Activated T-helper 17 cell treated with anti-CD3 and anti-CD28 coated beads, Interleukin-2, amount 50 U/mL, for 72 hours (primary cell): ENCODE data around the gene GAREM1. TPM values are rescaled to one million over a fixed set of nuclear protein-coding genes. Genes with fewer than 3 reads are reported as not detected.

ENCODE experiments used
- ATAC-seq: fragments of 150-1000 bp; cut with Tn5 transposase; replicated peaks from 2 replicates; pipeline ENCODE4 v1.10.0; 2021; ENCODE audit warnings: mild to moderate bottlenecking, moderate library complexity
- H3K27ac Mint-ChIP-seq: one replicate; pipeline ENCODE4 v1.8.0; 2022; ENCODE audit warnings: mixed read lengths
- H3K27me3 Mint-ChIP-seq: one replicate; pipeline ENCODE4 v1.8.0; 2022; ENCODE audit warnings: mixed read lengths
- H3K36me3 Mint-ChIP-seq: one replicate; pipeline ENCODE4 v1.8.0; 2022; ENCODE audit warnings: low read depth, mild to moderate bottlenecking, mixed read lengths
- H3K4me1 Mint-ChIP-seq: one replicate; pipeline ENCODE4 v1.8.0; 2022; ENCODE audit warnings: mixed read lengths
- H3K4me3 Mint-ChIP-seq: one replicate; pipeline ENCODE4 v1.8.0; 2022; ENCODE audit warnings: mild to moderate bottlenecking, mixed read lengths
- H3K9me3 Mint-ChIP-seq: one replicate; pipeline ENCODE4 v1.8.0; 2022; ENCODE audit warnings: mixed read lengths
- total RNA-seq, 2 donors: library from RNA; stranded (reverse); gene quantifications; one replicate each; pipeline ENCODE4 v1.2.3, GENCODE V29; 2022

The GAREM1 gene
- total RNA-seq, 2 donors from 2014 or later = 0.32 TPM; not detected in 1

- peaks cover 22% of the 10 kb centered on the region for H3K27me3 Mint-ChIP-seq
- no peaks in the 10 kb centered on the region for H3K4me1 Mint-ChIP-seq
- H3K4me3 Mint-ChIP-seq = no peak overlapping the region
- H3K9me3 Mint-ChIP-seq = peaks cover 3% of the 10 kb centered on the region
- no peaks in the 10 kb centered on the region for H3K36me3 Mint-ChIP-seq
- no peak overlapping the region for H3K27ac Mint-ChIP-seq
- no peak for ATAC-seq
These were observed 27.5 kb downstream of the GAREM1 start for GRCh38 chr18:32443033-32443705.

- Mint-ChIP-seq H3K36me3 (no peaks in the 10 kb centered on the region), H3K4me3 (no peak overlapping the region), H3K27ac (no peak overlapping the region), H3K9me3 (peaks cover 3% of the 10 kb centered on the region), H3K27me3 (peaks cover 22% of the 10 kb centered on the region), H3K4me1 (no peaks in the 10 kb centered on the region)
- no peak for ATAC-seq
These were observed 28.1 kb downstream of the GAREM1 start for GRCh38 chr18:32442575-32442974.

DNA sequence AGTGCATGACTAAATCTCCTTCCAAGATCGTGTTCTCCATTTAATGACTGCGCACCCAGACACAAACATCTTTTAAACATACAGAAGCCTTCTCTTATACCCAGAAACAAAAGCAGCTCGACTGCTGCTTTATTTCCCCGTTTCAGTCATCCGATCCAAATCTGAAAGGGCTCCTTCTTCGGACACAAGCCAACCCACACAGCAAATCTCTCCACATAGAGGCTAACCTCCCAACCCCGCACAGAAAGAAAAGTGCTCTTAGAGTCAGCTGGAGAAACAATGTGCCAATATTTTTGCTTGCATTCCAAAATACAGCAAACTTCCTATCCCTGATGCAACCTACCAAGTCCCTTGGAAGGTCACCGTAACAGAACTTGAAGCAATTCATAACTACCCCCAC lies 29.1 kb downstream of the GAREM1 start:
- Mint-ChIP-seq H3K4me3 (no peak overlapping the region), H3K27me3 (peaks cover 22% of the 10 kb centered on the region), H3K27ac (no peak overlapping the region), H3K9me3 (peaks cover 3% of the 10 kb centered on the region), H3K4me1 (no peaks in the 10 kb centered on the region), H3K36me3 (no peaks in the 10 kb centered on the region)
- no peak for ATAC-seq

GRCh38 chr18:32440518-32440917 lies 30.2 kb downstream of the GAREM1 start:
- Mint-ChIP-seq H3K4me1 (no peaks in the 10 kb centered on the region), H3K4me3 (no peak overlapping the region), H3K27me3 (peaks cover 22% of the 10 kb centered on the region), H3K27ac (no peak overlapping the region), H3K9me3 (peaks cover 3% of the 10 kb centered on the region), H3K36me3 (no peaks in the 10 kb centered on the region)
- no peak for ATAC-seq

DNA sequence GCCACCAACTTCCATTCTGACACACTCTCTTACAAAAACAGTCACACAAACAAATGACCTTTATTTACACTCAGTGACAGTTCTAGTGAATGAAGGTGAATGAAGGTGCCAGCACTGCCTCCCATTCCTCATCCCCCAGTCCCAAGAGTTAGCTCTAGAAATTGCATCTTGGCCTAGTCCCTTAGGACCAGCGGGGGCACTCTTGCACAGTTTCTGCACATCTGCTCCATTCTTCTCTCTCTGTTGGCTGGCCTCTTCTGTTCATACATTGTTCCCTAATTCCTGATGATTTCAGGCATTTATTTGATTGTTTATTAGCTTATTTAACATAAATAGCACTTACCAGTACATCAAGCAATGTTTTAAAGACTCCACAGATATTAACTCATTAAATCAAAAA lies 30.9 kb downstream of the GAREM1 start:
- Mint-ChIP-seq H3K4me3 (no peak overlapping the region), H3K27ac (no peak overlapping the region), H3K4me1 (no peaks in the 10 kb centered on the region), H3K36me3 (no peaks in the 10 kb centered on the region), H3K9me3 (peaks cover 3% of the 10 kb centered on the region), H3K27me3 (peaks cover 22% of the 10 kb centered on the region)
- no peak for ATAC-seq

DNA sequence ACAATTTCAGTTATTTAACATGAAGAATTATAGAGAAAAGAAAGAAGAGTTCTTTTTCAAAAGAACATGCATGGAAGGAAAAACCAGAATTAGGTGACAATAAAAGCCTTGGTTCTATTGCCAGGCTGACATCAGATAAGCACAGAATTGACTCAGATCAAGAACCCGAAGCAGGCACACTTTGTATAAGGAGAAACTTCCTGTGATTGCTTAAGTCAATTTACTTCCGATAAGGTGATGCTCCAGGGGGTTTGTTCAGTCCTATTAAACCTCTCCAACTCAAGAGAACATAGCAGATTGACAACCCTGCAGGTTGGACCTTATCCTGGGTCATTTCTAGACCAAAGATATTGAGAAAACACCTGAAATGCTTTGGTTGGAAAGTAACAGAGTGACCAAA lies 31.4 kb downstream of the GAREM1 start:
- peaks cover 3% of the 10 kb centered on the region for H3K9me3 Mint-ChIP-seq
- H3K4me3 Mint-ChIP-seq = no peak overlapping the region
- no peak for ATAC-seq
- no peaks in the 10 kb centered on the region for H3K4me1 Mint-ChIP-seq
- H3K27me3 Mint-ChIP-seq = peaks cover 21% of the 10 kb centered on the region
- no peak overlapping the region for H3K27ac Mint-ChIP-seq
- H3K36me3 Mint-ChIP-seq = no peaks in the 10 kb centered on the region

GRCh38 chr18:32438173-32438572 lies 32.5 kb downstream of the GAREM1 start:
- Mint-ChIP-seq H3K27ac (no peak overlapping the region), H3K27me3 (peaks cover 17% of the 10 kb centered on the region), H3K4me3 (no peak overlapping the region), H3K36me3 (no peaks in the 10 kb centered on the region), H3K4me1 (no peaks in the 10 kb centered on the region), H3K9me3 (no peaks in the 10 kb centered on the region)
- no peak for ATAC-seq

GRCh38 chr18:32437100-32437834 lies 33.4 kb downstream of the GAREM1 start:
- Mint-ChIP-seq H3K36me3 (no peaks in the 10 kb centered on the region), H3K4me1 (no peaks in the 10 kb centered on the region), H3K9me3 (no peaks in the 10 kb centered on the region), H3K4me3 (no peak overlapping the region), H3K27ac (no peak overlapping the region), H3K27me3 (peaks cover 22% of the 10 kb centered on the region)
- ATAC-seq = no peak

DNA sequence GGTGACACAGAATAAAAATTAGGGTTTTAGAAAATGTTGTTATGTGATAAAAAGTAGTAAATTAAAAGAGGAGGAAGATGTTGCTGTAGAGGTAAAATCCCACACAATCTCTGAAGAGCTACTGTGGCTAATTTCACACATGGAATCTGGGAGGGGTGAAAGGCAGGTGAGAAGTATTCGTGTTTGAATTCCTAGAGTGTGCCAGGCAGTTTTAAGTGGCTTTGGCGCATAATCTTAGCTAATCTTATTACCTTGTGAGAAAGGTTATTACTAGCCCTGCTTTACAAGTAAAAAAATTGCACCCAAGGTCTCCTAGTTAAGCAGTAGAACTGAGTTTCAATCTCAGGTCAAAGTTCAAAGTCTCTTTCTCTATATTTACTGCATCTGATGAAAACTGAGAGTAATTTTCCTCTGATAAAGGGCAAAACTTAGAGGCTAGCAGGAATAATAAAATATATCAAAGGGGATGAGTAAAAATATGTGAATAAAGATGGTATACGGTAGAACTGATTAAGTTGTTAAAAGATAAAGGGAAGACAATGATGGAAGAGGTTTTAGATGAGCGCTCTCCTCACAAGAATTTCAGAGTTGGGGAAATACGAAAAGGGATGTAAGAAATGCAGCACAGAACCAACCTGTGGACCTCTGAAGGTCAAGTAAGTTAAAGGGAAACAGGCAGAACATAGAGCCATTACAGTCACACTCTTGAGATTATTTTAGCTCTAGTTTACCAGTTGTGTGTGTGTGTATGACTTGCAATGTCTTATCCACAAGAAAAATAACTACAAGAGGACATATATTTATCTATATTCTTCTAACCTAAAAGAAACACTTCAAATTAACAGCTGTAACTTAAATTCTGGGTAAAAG lies 34.8 kb downstream of the GAREM1 start:
- no peak for ATAC-seq
- no peaks in the 10 kb centered on the region for H3K36me3 Mint-ChIP-seq
- H3K4me1 Mint-ChIP-seq = no peaks in the 10 kb centered on the region
- no peak overlapping the region for H3K27ac Mint-ChIP-seq
- peaks cover 12% of the 10 kb centered on the region for H3K27me3 Mint-ChIP-seq
- H3K4me3 Mint-ChIP-seq = no peak overlapping the region
- H3K9me3 Mint-ChIP-seq = no peaks in the 10 kb centered on the region

- Mint-ChIP-seq H3K36me3 (no peaks in the 10 kb centered on the region), H3K27ac (no peak overlapping the region), H3K27me3 (peaks cover 19% of the 10 kb centered on the region), H3K4me3 (no peak overlapping the region), H3K4me1 (no peaks in the 10 kb centered on the region), H3K9me3 (peaks cover 5% of the 10 kb centered on the region)
- ATAC-seq = no peak
These were observed 38.9 kb downstream of the GAREM1 start for GRCh38 chr18:32431753-32432152.

GRCh38 chr18:32429402-32429801 lies 41.3 kb downstream of the GAREM1 start:
- no peak for ATAC-seq
- H3K4me1 Mint-ChIP-seq = no peaks in the 10 kb centered on the region
- no peak overlapping the region for H3K27ac Mint-ChIP-seq
- peaks cover 5% of the 10 kb centered on the region for H3K9me3 Mint-ChIP-seq
- H3K27me3 Mint-ChIP-seq = peaks cover 16% of the 10 kb centered on the region
- no peaks in the 10 kb centered on the region for H3K36me3 Mint-ChIP-seq
- H3K4me3 Mint-ChIP-seq = no peak overlapping the region

- H3K4me3 Mint-ChIP-seq = no peak overlapping the region
- ATAC-seq = no peak
These were observed 43.4 kb downstream of the GAREM1 start for GRCh38 chr18:32427084-32427900.

DNA sequence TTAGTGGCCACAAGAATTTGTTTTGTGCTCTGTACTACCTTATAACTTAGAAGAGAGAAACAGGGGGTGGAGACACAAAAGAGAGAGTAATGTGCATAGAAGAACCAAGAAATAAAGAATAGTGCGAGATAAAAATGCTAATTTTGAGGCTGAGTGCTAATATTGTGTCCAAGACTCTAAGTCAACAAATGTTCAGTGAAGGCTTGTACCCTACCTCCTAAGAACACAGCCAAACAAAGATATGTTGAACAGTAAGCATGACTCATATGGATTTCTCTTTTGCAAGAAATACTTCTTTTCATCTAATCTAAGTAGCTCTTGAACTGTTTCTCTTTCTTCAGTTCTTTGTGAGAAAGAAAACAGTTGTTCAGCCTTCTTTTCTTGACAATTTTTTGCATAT lies 45.2 kb downstream of the GAREM1 start:
- H3K9me3 Mint-ChIP-seq = peaks cover 2% of the 10 kb centered on the region
- no peaks in the 10 kb centered on the region for H3K4me1 Mint-ChIP-seq
- no peak overlapping the region for H3K4me3 Mint-ChIP-seq
- ATAC-seq = no peak
- no peaks in the 10 kb centered on the region for H3K36me3 Mint-ChIP-seq
- H3K27me3 Mint-ChIP-seq = peaks cover 9% of the 10 kb centered on the region
- H3K27ac Mint-ChIP-seq = no peak overlapping the region

More at GRCh38 chr18:32427084-32427900, 43.4 kb downstream of the GAREM1 start:
- Mint-ChIP-seq H3K27me3 (peaks cover 11% of the 10 kb centered on the region), H3K27ac (no peak overlapping the region), H3K4me1 (no peaks in the 10 kb centered on the region), H3K36me3 (no peaks in the 10 kb centered on the region), H3K9me3 (peaks cover 5% of the 10 kb centered on the region)

DNA sequence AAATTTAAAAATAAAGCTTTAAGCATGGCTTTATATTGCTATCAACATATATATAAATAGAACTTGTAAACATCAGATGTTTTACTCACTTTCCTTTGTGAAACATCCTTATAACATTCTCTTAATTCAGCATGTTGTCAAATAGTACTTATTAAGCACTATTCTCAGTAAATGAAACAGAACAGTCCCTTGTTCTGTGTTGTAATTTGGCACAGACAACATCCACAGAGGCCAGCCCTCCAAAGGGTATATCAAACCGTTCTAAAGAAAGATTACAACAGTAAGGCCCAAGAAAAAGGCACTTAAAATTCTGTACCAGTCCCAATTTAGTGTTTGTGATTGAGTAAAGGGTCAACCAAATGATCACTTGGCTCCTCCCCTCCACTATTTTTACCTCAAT lies 46.0 kb downstream of the GAREM1 start:
- Mint-ChIP-seq H3K27ac (no peak overlapping the region), H3K9me3 (no peaks in the 10 kb centered on the region), H3K4me1 (no peaks in the 10 kb centered on the region), H3K27me3 (peaks cover 5% of the 10 kb centered on the region), H3K4me3 (no peak overlapping the region), H3K36me3 (no peaks in the 10 kb centered on the region)
- ATAC-seq = no peak
